GDM1 (cell line): Measurements from ENCODE around the gene LHPP.

Experiments used
- DNase-seq: peaks from one replicate; lab custom pipeline; 2025; lab: John Stamatoyannopoulos, UW

LHPP gene

GRCh38 chr10:124447751-124448466, 13.7 kb upstream of the LHPP start:
- DNase-seq, result no peak

GRCh38 chr10:124448696-124449169, 12.9 kb upstream of the LHPP start:
- DNase-seq, result no peak

- no peak for DNase-seq
Measured at GRCh38 chr10:124449170-124450011, 12.2 kb upstream of the LHPP start.

DNA sequence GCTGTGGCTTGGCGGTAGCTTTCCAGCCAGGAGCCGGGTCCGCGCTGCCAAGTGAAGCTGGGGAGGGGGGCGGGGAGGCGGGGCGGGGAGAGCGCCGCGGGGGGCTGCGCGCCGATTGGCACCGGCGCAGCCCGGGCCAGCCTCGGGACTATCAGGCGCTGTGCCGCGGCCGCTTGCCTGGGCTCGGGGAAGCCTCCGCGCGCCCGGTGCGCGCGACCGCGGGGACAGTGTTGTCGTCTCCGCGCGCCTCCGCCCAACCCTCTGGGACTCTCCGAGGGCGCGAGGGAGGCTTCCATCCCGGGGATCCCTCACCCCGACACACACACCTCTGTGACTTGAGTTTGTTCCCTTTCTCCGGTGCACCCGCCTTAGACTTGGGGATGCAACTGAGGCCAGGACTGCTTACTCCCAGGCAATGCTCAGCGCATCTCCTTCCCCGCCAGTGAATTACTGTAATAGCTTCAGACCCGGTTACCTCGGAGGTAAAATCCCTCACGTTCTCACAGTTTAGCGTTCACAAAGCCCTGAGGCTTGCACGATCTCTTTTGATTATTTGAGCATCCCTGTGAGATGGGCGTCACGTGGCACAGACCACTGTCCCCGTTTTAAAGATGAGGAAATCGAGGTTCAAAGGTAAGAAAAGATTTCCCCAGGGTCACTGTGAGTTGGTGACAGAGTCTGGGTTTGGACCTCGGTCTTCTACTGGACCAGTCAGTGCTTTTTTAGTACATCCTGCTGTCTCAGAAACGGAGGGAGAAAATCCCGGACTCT, 11.4 kb upstream of the LHPP start, which contains the start of gene NKX1-2:
TSS of gene NKX1-2 (minus strand) at position 24 of the 771 bp plus-strand sequence. CDS start 92 bp downstream, outside the sequence.
- no peak for DNase-seq

- no peak for DNase-seq
Measured at GRCh38 chr10:124450783-124451057, 10.9 kb upstream of the LHPP start.

DNA sequence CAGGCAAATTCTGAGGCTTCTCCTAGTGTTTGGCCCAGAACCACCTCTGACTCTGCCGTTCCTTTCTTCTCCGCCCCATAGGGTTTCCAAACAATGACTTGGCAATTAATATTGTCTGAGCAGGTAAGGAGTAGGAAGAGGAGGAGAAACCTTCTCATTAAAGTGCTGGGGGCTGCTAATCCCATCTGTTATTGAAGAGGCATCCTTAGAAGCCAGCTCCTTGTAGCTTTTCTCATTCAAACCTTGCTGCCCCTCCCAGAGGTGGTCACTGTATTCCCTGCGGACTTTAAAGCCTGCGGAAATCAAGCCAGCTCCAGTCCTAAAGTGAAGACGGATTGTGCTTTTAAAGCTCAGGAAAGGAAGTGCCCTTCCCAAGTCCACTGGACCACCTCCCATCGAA, 10.3 kb upstream of the LHPP start:
- no peak for DNase-seq

GRCh38 chr10:124453960-124454610, 7.5 kb upstream of the LHPP start:
- no peak for DNase-seq

GRCh38 chr10:124455441-124455840, 6.2 kb upstream of the LHPP start:
- no peak for DNase-seq

DNA sequence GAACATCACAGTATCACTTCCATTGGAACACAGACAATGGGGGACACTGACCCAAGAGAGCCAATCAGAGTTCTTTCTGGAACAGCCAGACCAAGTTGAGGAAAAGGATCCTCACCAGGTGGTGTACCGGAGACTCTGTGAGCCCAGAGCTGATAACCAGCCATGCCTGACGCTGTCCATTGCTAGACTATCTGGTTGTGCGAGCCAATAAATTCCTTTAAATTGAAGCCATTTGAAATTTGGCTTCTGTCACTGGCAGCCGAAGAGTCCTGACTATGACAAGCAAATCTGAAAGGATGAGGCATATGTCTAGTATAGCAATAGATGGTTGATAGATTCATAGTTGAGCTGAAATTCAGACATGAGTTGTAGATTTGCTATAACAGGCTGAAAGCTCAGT, 3.1 kb upstream of the LHPP start:
- DNase-seq, result no peak

GRCh38 chr10:124458889-124459288, 2.7 kb upstream of the LHPP start:
- DNase-seq, result no peak

- no peak for DNase-seq
Measured at GRCh38 chr10:124459395-124459794, 2.2 kb upstream of the LHPP start.

DNA sequence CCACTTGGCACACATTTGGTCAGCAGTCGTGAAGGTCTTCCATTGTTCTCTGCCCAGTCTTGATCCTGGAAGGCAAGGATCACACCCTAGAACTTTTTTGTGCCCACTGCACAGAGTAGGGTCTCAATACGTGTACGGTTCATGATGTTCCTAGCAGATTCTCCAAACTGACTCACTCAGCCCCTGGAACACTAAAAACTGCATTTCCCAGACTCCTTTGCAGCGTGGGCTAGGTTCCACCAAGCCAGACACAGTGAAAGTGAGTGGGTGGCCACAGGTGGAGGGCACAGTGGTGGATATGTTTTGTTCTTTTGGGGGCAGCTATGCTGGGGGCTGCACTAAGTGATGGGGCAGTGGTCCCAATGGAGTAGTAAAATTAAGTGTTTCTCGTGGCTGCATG, 1.5 kb upstream of the LHPP start:
- no peak for DNase-seq

GRCh38 chr10:124462348-124462695, 699 bp downstream of the LHPP start:
- DNase-seq, result no peak

DNA sequence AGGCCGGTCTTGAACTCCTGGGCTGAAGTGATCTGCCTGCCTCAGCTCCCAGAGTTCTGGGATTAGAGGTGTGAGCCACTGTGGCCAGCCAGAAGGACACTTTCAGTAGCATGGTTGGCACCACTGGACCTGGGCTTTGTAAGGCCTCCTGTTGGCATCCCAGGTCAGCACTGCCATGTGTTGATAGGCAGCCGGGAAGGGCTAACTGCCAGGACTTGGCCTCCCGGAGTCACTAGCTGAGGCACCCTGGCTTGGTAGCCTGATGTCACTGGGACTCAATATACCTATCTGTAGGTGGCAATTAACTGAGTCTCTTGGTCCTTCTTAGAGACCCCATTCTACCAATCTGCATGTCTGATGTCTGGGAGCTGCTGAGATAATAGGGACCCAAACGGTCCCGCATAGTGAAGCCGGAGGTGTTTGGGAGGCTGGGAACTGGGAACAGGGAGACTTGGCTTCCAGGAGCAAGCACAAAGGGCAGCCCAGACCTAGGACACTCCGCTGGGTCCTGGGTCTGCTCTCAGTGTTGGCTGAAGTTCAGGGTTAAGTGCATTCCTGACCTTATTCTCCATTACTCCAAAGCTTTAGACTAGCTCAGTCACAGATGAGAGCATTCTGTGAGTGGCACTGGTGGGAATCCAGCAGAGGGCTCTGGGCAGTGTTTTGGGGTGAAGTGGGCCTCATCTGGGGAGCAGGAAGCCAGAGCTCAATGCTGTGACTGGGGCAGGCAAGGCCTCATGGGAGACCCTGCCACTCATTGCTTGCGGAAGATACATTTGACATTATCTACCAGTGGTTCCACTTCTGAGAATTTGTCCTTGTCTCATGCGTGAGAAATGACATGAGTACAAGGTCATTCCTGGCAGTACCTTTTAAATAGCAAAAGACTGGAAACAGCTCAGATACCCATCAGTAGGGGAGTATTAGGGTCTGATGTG, 2.7 kb downstream of the LHPP start:
- no peak for DNase-seq

GRCh38 chr10:124465003-124465776, 3.6 kb downstream of the LHPP start:
- DNase-seq, result no peak

DNA sequence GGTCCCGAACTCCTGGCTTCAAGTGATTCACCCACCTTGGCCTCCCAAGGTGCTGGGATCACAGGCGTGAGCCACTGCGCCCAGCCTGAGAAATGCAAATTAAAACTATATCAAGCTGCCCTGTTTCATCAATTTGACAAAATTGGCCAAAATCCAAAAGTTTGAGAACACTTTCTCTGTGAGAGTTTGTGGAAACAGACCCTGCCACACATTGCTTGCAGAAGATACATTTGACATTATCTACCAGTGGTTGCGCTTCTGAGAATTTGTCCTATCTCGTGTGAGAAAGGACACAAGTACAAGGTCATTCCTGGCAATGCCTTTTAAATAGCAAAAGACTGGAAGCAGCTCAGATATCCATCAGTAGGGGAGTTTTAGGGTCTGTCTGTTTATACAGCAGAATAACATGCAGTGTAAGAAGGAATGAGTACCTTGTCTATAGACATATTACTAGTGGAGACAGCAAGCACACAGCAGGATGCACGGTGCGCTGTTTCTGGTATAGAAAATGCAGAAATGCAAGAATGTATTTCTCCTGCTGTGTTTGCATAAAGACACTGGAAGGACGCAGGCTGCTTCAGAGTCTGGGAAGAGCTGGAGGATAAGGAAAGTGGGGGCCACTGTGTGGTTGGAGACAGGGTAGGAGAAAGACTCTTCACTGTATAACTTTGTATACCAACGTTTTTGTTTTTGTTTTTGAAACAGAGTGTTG, 4.3 kb downstream of the LHPP start:
- DNase-seq, result no peak

DNA sequence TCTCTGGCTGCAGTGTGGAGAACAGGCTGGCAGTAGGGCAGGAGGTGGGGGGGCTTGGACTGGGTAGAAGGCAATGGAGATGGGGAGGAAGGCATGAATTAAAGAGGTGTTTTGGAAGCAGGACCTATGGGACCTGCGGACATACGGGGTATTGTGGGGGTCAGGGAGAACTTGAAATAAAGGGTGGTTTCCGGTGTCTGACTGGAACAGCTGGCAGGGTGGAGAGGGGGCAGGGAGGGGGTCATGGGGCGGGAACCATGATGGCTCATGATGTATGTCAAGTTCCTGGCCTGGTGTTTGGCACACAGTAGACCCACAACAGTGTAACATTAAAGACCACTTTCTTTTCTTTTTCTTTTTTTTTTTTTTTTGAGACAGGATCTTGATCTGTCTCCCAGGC, 5.5 kb downstream of the LHPP start:
- no peak for DNase-seq

GRCh38 chr10:124468624-124469023, 7.0 kb downstream of the LHPP start:
- no peak for DNase-seq

DNA sequence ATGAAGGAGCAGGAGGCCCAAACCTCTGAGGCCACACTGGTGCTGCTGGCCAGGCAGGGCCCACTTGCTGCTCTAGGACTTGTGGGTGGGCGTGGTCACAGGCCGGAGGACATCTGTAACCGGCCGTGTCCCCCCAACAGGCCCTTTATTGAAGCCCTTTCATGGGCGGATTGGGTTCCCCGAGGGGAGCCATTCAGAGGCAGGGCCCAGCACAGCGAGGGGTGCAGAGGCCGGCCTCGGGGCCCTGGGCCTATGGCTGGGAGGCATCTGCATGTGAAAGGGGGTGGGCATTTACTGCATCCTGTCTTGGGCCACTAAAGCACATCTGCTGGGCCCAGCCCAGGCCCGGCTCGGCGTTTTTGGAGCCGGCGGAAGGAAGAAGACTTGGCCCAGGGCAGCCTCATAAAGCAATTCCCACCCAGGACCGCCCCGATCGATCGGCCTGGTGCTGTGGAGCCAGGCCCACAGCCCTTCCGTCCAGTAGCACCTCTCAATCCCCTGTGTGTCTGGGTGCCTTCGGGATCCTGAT, 8.4 kb downstream of the LHPP start:
- DNase-seq, result no peak
